PFSK-1 (cell line): Measurements from ENCODE around the gene ANKS1B.

Experiments
- FOXP2 ChIP-seq: optimal IDR thresholded peaks from 2 replicates; pipeline ENCODE3; 2011; ENCODE audit warnings: borderline replicate concordance, control low read depth, inconsistent platforms; ENCODE audit not compliant: insufficient read depth; ENCODE audit errors: extremely low read length, extremely low read depth
- POLR2AphosphoS5 ChIP-seq: IDR thresholded peaks from 2 replicates; pipeline ENCODE4 v1.6.1; 2012; ENCODE audit warnings: low read depth, mild to moderate bottlenecking, control low read depth, low read length, moderate library complexity
- SIN3A ChIP-seq: IDR thresholded peaks from 2 replicates; pipeline ENCODE4 v1.6.1; 2012; ENCODE audit warnings: mild to moderate bottlenecking, low read length, moderate library complexity, borderline replicate concordance; ENCODE audit not compliant: insufficient read depth
- TAF1 ChIP-seq: IDR thresholded peaks from 2 replicates; pipeline ENCODE4 v1.6.1; 2012; ENCODE audit warnings: low read length, control low read depth, borderline replicate concordance; ENCODE audit not compliant: insufficient read depth
- TF ChIP-seq, protein P1 (sequence below), 2 experiments: IDR thresholded peaks; 2 replicates each; pipeline versions ENCODE4 v1.6.1 to v1.8.0; 2011 to 2012; ENCODE audit warnings: low read depth in 2 of 2, low read length in 2 of 2, control low read depth in 1 of 2, inconsistent platforms in 1 of 2, mild to moderate bottlenecking in 1 of 2, moderate library complexity in 1 of 2; ENCODE audit not compliant: insufficient read depth in 1 of 2

DNA sequence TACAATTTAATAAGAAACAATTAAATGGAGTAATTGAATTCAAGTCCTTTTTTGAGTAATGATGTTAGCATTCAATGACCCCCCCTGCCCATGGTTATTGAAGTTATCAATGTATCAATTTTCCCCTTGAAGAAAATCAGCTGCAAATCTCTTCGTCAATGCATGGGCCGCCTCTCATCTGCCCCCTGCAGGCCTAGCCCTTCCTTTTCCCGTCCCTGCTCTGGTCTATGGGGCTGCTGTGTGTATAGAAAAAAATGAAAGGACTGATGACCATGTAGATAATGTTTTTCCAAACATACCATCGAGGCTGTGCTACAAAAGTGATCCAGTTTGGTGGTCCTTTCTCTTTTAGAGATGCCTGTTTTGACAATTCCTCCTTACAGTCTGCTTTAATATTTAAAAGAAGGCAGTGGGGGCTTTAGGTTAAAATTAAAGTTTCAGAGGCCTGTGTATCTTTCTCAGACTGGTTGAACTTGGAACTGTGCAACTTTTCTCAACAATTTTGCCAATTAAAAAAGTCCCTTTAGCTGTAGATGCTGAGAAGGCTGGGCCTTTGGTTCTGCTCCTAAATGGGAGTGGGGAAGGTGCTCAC, 1241.3 kb downstream of the ANKS1B start:
- TF ChIP-seq TAF1 (no peak), POLR2AphosphoS5 (no peak), SIN3A (no peak), FOXP2 (no peak)
- TF ChIP-seq, protein P1, sequence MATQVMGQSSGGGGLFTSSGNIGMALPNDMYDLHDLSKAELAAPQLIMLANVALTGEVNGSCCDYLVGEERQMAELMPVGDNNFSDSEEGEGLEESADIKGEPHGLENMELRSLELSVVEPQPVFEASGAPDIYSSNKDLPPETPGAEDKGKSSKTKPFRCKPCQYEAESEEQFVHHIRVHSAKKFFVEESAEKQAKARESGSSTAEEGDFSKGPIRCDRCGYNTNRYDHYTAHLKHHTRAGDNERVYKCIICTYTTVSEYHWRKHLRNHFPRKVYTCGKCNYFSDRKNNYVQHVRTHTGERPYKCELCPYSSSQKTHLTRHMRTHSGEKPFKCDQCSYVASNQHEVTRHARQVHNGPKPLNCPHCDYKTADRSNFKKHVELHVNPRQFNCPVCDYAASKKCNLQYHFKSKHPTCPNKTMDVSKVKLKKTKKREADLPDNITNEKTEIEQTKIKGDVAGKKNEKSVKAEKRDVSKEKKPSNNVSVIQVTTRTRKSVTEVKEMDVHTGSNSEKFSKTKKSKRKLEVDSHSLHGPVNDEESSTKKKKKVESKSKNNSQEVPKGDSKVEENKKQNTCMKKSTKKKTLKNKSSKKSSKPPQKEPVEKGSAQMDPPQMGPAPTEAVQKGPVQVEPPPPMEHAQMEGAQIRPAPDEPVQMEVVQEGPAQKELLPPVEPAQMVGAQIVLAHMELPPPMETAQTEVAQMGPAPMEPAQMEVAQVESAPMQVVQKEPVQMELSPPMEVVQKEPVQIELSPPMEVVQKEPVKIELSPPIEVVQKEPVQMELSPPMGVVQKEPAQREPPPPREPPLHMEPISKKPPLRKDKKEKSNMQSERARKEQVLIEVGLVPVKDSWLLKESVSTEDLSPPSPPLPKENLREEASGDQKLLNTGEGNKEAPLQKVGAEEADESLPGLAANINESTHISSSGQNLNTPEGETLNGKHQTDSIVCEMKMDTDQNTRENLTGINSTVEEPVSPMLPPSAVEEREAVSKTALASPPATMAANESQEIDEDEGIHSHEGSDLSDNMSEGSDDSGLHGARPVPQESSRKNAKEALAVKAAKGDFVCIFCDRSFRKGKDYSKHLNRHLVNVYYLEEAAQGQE (IDR thresholded peaks at IDR 0.05; ENCODE audit: insufficient read depth in 1 of 2, low read depth in 2 of 2, low read length in 2 of 2) = no peak
